Brain microvascular endothelial cell (primary cell): Measurements from ENCODE around the gene ZFAND3.
A peak's percentile ranks its signal among the peaks of the same experiment; 100 is the strongest.

ENCODE experiments used
- DNase-seq: peaks from one replicate; pipeline ENCODE4 v3.0.0-alpha.2; 2020
- H3K27ac ChIP-seq: fragments of 250-450 bp; sonication (Bioruptor Pico); 2 replicates; pipeline ENCODE4 v1.5.1; 2020; ENCODE audit warnings: mild to moderate bottlenecking, moderate library complexity
- H3K27me3 ChIP-seq: fragments of 250-450 bp; sonication (Bioruptor Pico); replicated peaks from 2 replicates; pipeline ENCODE4 v1.5.1; 2020; ENCODE audit warnings: mild to moderate bottlenecking
- H3K36me3 ChIP-seq: fragments of 250-450 bp; sonication (Bioruptor Pico); replicated peaks from 2 replicates; pipeline ENCODE4 v1.5.1; 2020; ENCODE audit warnings: mild to moderate bottlenecking
- H3K4me3 ChIP-seq: 2 replicates; pipeline ENCODE4 v1.5.1; 2011; ENCODE audit warnings: low read depth, mild to moderate bottlenecking, control low read depth, low read length, moderate library complexity
- in situ Hi-C: cut with HindIII; loops from 2 replicates; pipeline ENCODE4 v1.10.0; 2017; ENCODE audit warnings: low sequenced_read_pairs, low pct_ligation_motif_present
- TF ChIP-seq, protein P1 (sequence below): IDR thresholded peaks from 2 replicates; pipeline ENCODE4 v1.5.1; 2011; ENCODE audit warnings: low read depth, mild to moderate bottlenecking, moderate library complexity, low read length, control low read depth, inconsistent platforms; ENCODE audit errors: missing control alignments

The ZFAND3 gene

DNA sequence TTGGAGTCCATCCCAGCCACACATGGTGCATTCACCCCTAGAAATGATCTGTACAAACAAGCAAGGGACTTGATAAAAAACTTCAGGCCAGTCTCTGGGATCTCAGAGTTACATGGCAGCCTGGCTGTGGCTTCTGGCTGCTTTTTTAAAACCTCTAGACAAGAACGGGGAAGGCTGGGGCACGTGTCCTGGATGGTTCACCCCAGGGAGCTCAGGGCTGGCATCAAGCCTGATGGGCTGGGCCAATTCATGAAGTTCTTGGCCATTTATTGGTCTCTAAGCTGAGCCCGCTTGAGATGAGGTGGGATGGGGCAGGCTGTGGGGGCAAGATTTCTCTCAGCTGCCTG lies 10.4 kb upstream of the ZFAND3 start:
- Histone ChIP-seq H3K36me3 (no peaks in the 10 kb centered on the region), H3K27ac (no peak overlapping the region), H3K27me3 (peaks cover 4% of the 10 kb centered on the region), H3K4me3 (no peak overlapping the region)
- no peak for DNase-seq
- TF ChIP-seq, protein P1, sequence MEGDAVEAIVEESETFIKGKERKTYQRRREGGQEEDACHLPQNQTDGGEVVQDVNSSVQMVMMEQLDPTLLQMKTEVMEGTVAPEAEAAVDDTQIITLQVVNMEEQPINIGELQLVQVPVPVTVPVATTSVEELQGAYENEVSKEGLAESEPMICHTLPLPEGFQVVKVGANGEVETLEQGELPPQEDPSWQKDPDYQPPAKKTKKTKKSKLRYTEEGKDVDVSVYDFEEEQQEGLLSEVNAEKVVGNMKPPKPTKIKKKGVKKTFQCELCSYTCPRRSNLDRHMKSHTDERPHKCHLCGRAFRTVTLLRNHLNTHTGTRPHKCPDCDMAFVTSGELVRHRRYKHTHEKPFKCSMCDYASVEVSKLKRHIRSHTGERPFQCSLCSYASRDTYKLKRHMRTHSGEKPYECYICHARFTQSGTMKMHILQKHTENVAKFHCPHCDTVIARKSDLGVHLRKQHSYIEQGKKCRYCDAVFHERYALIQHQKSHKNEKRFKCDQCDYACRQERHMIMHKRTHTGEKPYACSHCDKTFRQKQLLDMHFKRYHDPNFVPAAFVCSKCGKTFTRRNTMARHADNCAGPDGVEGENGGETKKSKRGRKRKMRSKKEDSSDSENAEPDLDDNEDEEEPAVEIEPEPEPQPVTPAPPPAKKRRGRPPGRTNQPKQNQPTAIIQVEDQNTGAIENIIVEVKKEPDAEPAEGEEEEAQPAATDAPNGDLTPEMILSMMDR, result no peak
- in situ Hi-C loops, result no loop called here

DNA sequence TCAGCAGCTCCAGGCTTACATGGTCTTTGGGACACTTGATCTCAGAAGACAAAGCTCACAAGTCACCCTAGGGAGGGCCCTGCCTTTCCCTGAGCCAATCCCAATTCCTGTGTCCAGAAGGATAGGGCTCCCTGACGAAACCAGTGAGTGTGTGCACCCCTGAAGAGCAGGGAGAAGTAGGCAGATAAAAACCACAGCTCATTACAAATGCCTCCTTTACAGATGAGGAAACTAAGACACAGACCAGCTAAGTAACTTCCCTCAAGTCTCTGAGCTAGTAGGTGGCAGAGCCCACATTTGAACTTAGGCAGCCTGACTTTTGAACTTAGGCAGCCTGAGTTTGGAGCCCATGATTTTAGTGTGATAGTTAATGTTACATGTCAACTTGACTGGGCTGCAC lies 6.7 kb upstream of the ZFAND3 start:
- peaks cover 2% of the 10 kb centered on the region for H3K27me3 ChIP-seq
- no peaks in the 10 kb centered on the region for H3K36me3 ChIP-seq
- H3K4me3 ChIP-seq, result no peak overlapping the region
- DNase-seq, result no peak
- in situ Hi-C loops, result no loop called here
- H3K27ac ChIP-seq, result no peak overlapping the region
- TF ChIP-seq, protein P1, result no peak

DNA sequence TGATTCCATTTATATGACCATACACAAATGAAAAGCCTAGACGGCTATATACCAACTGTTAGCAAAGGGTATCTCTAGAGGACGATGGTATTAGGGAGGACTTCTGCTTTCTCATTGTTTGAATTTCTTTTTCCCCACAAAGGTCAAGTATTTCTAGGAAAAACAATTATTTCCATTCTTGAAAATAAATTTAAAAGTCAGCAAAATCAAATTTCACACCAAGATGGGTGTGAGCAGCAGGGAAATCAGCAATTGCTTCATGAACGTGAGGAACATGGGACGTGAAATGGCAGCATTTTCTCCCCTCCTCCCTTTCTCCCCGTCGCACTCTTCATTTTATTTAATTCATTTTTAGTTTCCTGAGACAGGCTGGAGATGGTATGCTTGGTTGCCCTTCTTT lies 5.2 kb upstream of the ZFAND3 start:
- Histone ChIP-seq H3K4me3 (no peak overlapping the region), H3K27ac (no peak overlapping the region), H3K36me3 (no peaks in the 10 kb centered on the region), H3K27me3 (peaks cover 1% of the 10 kb centered on the region)
- TF ChIP-seq, protein P1, result no peak
- in situ Hi-C loops, result no loop called here
- no peak for DNase-seq

- Histone ChIP-seq H3K4me3 (no peak overlapping the region), H3K27ac (no peak overlapping the region), H3K36me3 (no peaks in the 10 kb centered on the region), H3K27me3 (no peaks in the 10 kb centered on the region)
- no peak for DNase-seq
- in situ Hi-C loops, result no loop called here
- TF ChIP-seq, protein P1, result no peak
Observed at GRCh38 chr6:37816599-37817375, 2.7 kb upstream of the ZFAND3 start.

GRCh38 chr6:37818536-37819176 lies 871 bp upstream of the ZFAND3 start:
- TF ChIP-seq, protein P1, result no peak
- in situ Hi-C loops, result no loop called here
- Histone ChIP-seq H3K4me3 (peak overlapping the region; percentile 84), H3K36me3 (no peaks in the 10 kb centered on the region), H3K27ac (peak overlapping the region; percentile 98), H3K27me3 (no peaks in the 10 kb centered on the region)
- DNase-seq, result peak; percentile 93
